GM13977 (cell line): ENCODE data around the gene REL.

Experiments
- DNase-seq: peaks from one replicate; pipeline ENCODE4 v3.0.0; 2012; ENCODE audit warnings: low spot score
- CTCF ChIP-seq: IDR thresholded peaks from 2 replicates; pipeline ENCODE4 v1.5.1; 2012; ENCODE audit warnings: mild to moderate bottlenecking, control low read depth; ENCODE audit not compliant: insufficient read depth; ENCODE audit errors: extremely low read depth, missing control alignments
- in situ Hi-C: fragments of 300-500 bp; cut with MboI; formaldehyde crosslinking; loops from one replicate; pipeline ENCODE4 v1.12.0; 2022; ENCODE audit warnings: low sequenced_read_pairs, low pct_unique_long_range_greater_than_20kb, mixed read lengths, inconsistent platforms; ENCODE audit not compliant: unreplicated experiment

REL gene

GRCh38 chr2:60948926-60949579, 67.7 kb downstream of the REL start:
- TF ChIP-seq CTCF = no peak
- no peak for DNase-seq
- in situ Hi-C loops = no loop called here

DNA sequence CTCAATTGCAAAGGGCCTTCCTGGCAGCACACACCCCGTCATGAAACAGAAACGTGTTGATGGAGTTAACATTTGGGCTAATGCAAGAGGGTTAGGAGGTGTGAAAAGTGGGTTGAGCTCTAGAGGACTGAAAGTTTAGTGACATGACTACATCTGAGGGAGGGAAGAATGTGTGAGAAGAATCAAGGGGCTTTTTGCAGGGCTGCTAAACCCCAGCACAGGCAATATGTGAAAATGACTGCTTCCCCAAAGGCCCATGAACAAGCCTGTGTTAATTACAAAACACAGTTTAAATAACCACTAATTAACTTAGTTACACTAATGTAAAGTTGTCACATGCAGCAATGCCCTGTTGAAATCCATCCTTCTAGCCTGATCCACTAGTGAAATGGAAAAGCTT, 72.8 kb downstream of the REL start:
- in situ Hi-C loops = no loop called here
- peak; percentile 12 for DNase-seq
- TF ChIP-seq CTCF = no peak

DNA sequence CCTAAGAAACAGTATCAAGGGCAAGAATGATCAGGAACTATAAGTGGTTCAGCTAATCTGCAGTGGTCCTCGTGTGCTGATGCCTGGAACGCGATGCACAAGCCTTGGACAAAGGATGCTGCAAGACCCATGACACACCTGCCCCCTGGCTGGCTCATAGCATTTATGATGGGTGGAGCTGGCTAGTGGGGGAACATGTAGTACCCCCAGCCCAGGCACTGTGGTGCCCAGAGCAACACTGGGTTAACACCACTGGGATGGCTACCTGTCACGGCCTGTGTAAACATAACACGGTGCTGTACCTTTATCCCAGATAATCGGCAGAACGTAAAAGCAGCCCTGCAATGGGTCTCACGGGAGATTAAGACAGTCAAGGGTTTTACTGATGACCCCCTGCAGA, 75.8 kb downstream of the REL start:
- TF ChIP-seq CTCF = no peak
- in situ Hi-C loops = no loop called here
- DNase-seq = no peak

DNA sequence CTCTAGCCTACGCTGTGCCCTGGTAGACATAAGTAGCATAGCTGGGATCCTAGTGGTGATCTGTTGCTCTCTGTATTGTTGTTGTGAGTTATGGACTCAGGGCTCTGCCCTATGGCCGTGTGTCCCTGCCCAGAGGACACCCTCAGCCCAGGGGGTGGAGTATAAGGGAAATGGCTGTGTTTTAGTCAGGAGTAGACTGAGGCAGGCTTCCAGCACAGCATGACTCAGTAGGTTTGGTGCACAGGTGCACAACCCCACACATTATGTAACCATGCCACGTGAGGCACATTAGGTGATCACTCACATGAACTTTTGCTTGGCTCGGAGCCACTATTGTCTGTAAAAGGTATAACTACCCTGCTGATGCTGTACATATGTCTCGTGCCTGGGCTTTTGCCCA, 76.3 kb downstream of the REL start:
- in situ Hi-C loops = no loop called here
- TF ChIP-seq CTCF = no peak
- no peak for DNase-seq

- no peak for TF ChIP-seq CTCF
- no peak for DNase-seq
- in situ Hi-C loops = no loop called here
These were observed 77.0 kb downstream of the REL start for GRCh38 chr2:60958361-60958760.

GRCh38 chr2:60958800-60959199, 77.4 kb downstream of the REL start:
- in situ Hi-C loops = no loop called here
- no peak for DNase-seq
- no peak for TF ChIP-seq CTCF

DNA sequence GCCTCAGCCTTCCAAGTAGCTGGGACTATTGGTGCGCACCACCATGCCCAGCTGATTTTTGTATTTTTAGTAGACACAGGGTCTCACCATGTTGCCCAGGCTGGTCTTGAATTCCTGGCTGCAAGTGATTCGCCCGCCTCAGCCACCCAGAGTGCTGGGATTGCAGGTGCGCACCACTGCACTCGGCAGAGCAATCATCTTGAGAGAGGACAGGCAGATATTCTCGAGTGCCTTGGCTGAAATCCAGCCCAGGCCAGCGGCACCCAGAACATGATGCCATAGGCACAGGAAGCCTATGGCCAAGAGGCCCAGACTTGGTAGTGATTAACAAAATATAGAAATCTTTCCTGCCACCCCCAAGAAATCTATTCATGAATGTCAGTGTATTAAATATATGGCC, 78.1 kb downstream of the REL start:
- in situ Hi-C loops = no loop called here
- no peak for TF ChIP-seq CTCF
- no peak for DNase-seq
